Measurements from ENCODE around the gene NEUROG1. TPM values are rescaled to one million over a fixed set of nuclear protein-coding genes. Genes with fewer than 3 reads are reported as not detected.

Gene NEUROG1
- total and polyA plus RNA-seq, 2 donors from 2014 or later: not detected

DNA sequence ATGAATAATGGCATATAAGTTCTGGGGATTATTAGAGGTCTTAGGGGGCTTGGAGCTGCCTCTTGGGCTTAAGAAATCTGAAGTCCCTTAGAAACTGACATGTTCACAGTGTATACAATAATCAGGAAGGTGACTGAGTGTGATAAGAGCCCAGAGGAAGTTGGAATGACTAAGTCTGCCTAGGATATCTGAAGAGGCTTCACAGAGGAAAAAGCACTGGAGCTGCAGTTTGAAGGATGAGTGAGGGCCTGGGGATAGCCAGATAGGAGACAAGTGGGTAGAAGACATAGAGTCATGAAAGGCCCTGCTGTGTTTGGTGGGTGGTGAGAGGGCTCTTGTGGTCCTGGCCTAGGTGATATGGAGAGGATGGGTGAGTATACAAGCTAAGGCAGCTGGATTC lies 8.8 kb downstream of the NEUROG1 start:
- intact Hi-C loops (cut with DNase I): no loop called here
- no peaks in the 10 kb centered on the region for H3K36me3 ChIP-seq (ENCODE audit: control insufficient read depth in 2 of 3, insufficient read depth in 3 of 3, low read length in 3 of 3)
- no peak overlapping the region for H3K27ac ChIP-seq (ENCODE audit: low read depth in 2 of 2, low read length in 2 of 2)
- DNase-seq: no peak
- no peak overlapping the region for H3K9ac ChIP-seq (ENCODE audit: low read length in 3 of 3)
- peaks cover 4% of the 10 kb centered on the region for H3K27me3 ChIP-seq (ENCODE audit: control insufficient read depth, insufficient read depth, low read length)
- H3K4me3 ChIP-seq (ENCODE audit: low read length in 3 of 3): no peak overlapping the region
- H3K9me3 ChIP-seq (ENCODE audit: control insufficient read depth in 2 of 3, insufficient read depth in 1 of 3, low read length in 3 of 3): no peaks in the 10 kb centered on the region
- TF ChIP-seq CTCF (IDR thresholded peaks at IDR 0.05; ENCODE audit: borderline replicate concordance, extremely low read depth, insufficient read depth): no peak
- H3K4me1 ChIP-seq (ENCODE audit: control insufficient read depth in 2 of 3, insufficient read depth in 2 of 3, low read depth in 1 of 3, low read length in 3 of 3): no peaks in the 10 kb centered on the region
- FAIRE-seq: no peak

- H3K27me3 ChIP-seq (ENCODE audit: control insufficient read depth, insufficient read depth, low read length): no peaks in the 10 kb centered on the region
- DNase-seq: no peak
- H3K9me3 ChIP-seq (ENCODE audit: control insufficient read depth in 2 of 3, insufficient read depth in 1 of 3, low read length in 3 of 3): peaks cover 0 to 5% (median 0%) of the 10 kb centered on the region in 3 donors
- no peak overlapping the region for H3K4me3 ChIP-seq (ENCODE audit: low read length in 3 of 3)
- H3K27ac ChIP-seq (ENCODE audit: low read depth in 2 of 2, low read length in 2 of 2): no peak overlapping the region
- no peak for FAIRE-seq
- intact Hi-C loops (cut with DNase I): no loop called here
- no peaks in the 10 kb centered on the region for H3K36me3 ChIP-seq (ENCODE audit: control insufficient read depth in 2 of 3, insufficient read depth in 3 of 3, low read length in 3 of 3)
- H3K9ac ChIP-seq (ENCODE audit: low read length in 3 of 3): no peak overlapping the region
- no peak for TF ChIP-seq CTCF (IDR thresholded peaks at IDR 0.05; ENCODE audit: borderline replicate concordance, extremely low read depth, insufficient read depth)
- H3K4me1 ChIP-seq (ENCODE audit: control insufficient read depth in 2 of 3, insufficient read depth in 2 of 3, low read depth in 1 of 3, low read length in 3 of 3): no peaks in the 10 kb centered on the region
Measured at GRCh38 chr5:135521964-135522363, 13.8 kb downstream of the NEUROG1 start.

GRCh38 chr5:135517631-135518030 lies 18.1 kb downstream of the NEUROG1 start:
- TF ChIP-seq CTCF (IDR thresholded peaks at IDR 0.05; ENCODE audit: borderline replicate concordance, extremely low read depth, insufficient read depth): no peak
- Histone ChIP-seq H3K9ac (ENCODE audit: low read length in 3 of 3) (no peak overlapping the region), H3K27me3 (ENCODE audit: control insufficient read depth, insufficient read depth, low read length) (no peaks in the 10 kb centered on the region), H3K4me3 (ENCODE audit: low read length in 3 of 3) (no peak overlapping the region), H3K27ac (ENCODE audit: low read depth in 2 of 2, low read length in 2 of 2) (no peak overlapping the region), H3K36me3 (ENCODE audit: control insufficient read depth in 2 of 3, insufficient read depth in 3 of 3, low read length in 3 of 3) (no peaks in the 10 kb centered on the region), H3K9me3 (ENCODE audit: control insufficient read depth in 2 of 3, insufficient read depth in 1 of 3, low read length in 3 of 3) (peaks cover 0 to 5% (median 2%) of the 10 kb centered on the region in 3 donors), H3K4me1 (ENCODE audit: control insufficient read depth in 2 of 3, insufficient read depth in 2 of 3, low read depth in 1 of 3, low read length in 3 of 3) (no peaks in the 10 kb centered on the region)
- intact Hi-C loops (cut with DNase I): no loop called here
- DNase-seq (no peak), FAIRE-seq (no peak)

- intact Hi-C loops (cut with DNase I): no loop called here
- H3K4me3 ChIP-seq (ENCODE audit: low read length in 3 of 3): no peak overlapping the region
- peaks cover 0 to 2% (median 0%) of the 10 kb centered on the region in 3 donors for H3K9me3 ChIP-seq (ENCODE audit: control insufficient read depth in 2 of 3, insufficient read depth in 1 of 3, low read length in 3 of 3)
- no peak overlapping the region for H3K9ac ChIP-seq (ENCODE audit: low read length in 3 of 3)
- H3K36me3 ChIP-seq (ENCODE audit: control insufficient read depth in 2 of 3, insufficient read depth in 3 of 3, low read length in 3 of 3): no peaks in the 10 kb centered on the region
- DNase-seq (no peak), FAIRE-seq (no peak)
- no peak for TF ChIP-seq CTCF (IDR thresholded peaks at IDR 0.05; ENCODE audit: borderline replicate concordance, extremely low read depth, insufficient read depth)
- H3K27me3 ChIP-seq (ENCODE audit: control insufficient read depth, insufficient read depth, low read length): peaks cover 7% of the 10 kb centered on the region
- H3K27ac ChIP-seq (ENCODE audit: low read depth in 2 of 2, low read length in 2 of 2): no peak overlapping the region
- H3K4me1 ChIP-seq (ENCODE audit: control insufficient read depth in 2 of 3, insufficient read depth in 2 of 3, low read depth in 1 of 3, low read length in 3 of 3): peaks cover 0 to under 1% (median 0%) of the 10 kb centered on the region in 3 donors
Measured at GRCh38 chr5:135514116-135514515, 21.6 kb downstream of the NEUROG1 start.
